Right atrium auricular region (tissue), 2 donors: ENCODE results near the gene PCDHA13. TPM values are rescaled to one million over a fixed set of nuclear protein-coding genes. Genes with fewer than 3 reads are reported as not detected.
"Not testable (repeated sequence)": the region's sequence is repeated elsewhere in the genome, so short reads cannot be mapped to it uniquely, and the experiment has no call there.

ENCODE experiments used
- DNase-seq: peaks from one replicate; pipeline ENCODE4 v3.0.0-alpha.2; 2019; ENCODE audit warnings: low spot score
- H3K27ac ChIP-seq, 2 donors: fragments of 200-600 bp; sonication (generic); 1 replicate in 1 of 2; 2 replicates in 1 of 2; pipeline ENCODE4 v1.5.1; 2016 to 2019
- H3K27me3 ChIP-seq, 2 donors: fragments of 200-600 bp; sonication (generic); one replicate each; pipeline versions ENCODE4 v1.5.1 to v1.6.0; 2017 to 2019
- H3K36me3 ChIP-seq: fragments of 200-600 bp; sonication (generic); one replicate; pipeline ENCODE4 v1.5.1; 2016
- H3K4me1 ChIP-seq, 2 donors: fragments of 200-600 bp; sonication (generic); one replicate each; pipeline versions ENCODE4 v1.5.1 to v1.6.0; 2017 to 2019
- H3K4me3 ChIP-seq, 2 donors: fragments of 200-600 bp; sonication (generic); 1 replicate in 1 of 2; 2 replicates in 1 of 2; pipeline ENCODE4 v1.5.1; 2017 to 2019; ENCODE audit warnings: mild to moderate bottlenecking in 1 of 2, moderate library complexity in 1 of 2
- H3K9me3 ChIP-seq, 2 donors: fragments of 200-600 bp; sonication (generic); one replicate each; pipeline ENCODE4 v1.5.1; 2019
- total RNA-seq, 2 donors: library from RNA; depleted of rRNA; stranded (reverse); fragments of >200 nt; gene quantifications; one replicate each; pipeline ENCODE4 v1.1.0, GENCODE V29; 2016
- TF ChIP-seq, protein P1 (sequence below), 2 donors: fragments of 200-600 bp; sonication (generic); IDR thresholded peaks; one replicate each; pipeline ENCODE4 v1.5.1; 2019; ENCODE audit warnings: antibody characterized with exemption in 2 of 2

PCDHA13 gene
- total RNA-seq, 2 donors from 2014 or later = 0.15 to 0.39 TPM

DNA sequence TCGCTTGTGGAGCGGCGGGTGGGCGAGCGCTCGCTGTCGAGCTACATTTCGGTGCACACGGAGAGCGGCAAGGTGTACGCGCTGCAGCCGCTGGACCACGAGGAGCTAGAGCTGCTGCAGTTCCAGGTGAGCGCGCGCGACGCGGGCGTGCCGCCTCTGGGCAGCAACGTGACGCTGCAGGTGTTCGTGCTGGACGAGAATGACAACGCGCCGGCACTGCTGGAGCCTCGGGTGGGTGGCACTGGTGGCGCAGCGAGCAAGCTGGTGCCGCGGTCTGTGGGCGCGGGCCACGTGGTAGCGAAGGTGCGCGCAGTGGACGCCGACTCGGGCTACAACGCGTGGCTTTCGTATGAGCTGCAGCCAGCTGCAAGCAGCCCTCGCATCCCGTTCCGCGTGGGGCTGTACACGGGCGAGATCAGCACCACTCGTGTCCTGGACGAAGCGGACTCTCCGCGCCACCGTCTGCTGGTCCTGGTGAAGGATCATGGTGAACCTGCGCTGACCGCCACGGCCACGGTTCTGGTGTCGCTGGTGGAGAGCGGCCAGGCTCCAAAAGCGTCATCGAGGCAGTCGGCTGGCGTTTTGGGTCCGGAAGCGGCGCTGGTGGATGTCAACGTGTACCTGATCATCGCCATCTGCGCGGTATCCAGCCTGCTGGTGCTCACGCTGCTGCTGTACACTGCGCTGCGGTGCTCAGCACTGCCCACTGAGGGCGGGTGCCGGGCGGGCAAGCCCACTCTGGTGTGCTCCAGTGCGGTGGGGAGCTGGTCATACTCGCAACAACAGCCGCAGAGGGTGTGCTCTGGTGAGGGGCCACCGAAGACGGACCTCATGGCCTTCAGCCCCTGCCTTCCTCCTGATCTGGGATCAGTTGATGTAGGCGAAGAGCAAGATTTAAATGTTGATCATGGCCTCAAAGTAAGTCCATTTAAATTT is 38.9 kb upstream of the PCDHA13 start:
- Histone ChIP-seq H3K36me3 (no peaks in the 10 kb centered on the region), H3K27ac (no peak overlapping the region), H3K4me3 (no peak overlapping the region), H3K4me1 (no peaks in the 10 kb centered on the region), H3K27me3 (no peaks in the 10 kb centered on the region), H3K9me3 (peaks cover 0 to 24% of the 10 kb centered on the region in 2 donors)
- TF ChIP-seq, protein P1, sequence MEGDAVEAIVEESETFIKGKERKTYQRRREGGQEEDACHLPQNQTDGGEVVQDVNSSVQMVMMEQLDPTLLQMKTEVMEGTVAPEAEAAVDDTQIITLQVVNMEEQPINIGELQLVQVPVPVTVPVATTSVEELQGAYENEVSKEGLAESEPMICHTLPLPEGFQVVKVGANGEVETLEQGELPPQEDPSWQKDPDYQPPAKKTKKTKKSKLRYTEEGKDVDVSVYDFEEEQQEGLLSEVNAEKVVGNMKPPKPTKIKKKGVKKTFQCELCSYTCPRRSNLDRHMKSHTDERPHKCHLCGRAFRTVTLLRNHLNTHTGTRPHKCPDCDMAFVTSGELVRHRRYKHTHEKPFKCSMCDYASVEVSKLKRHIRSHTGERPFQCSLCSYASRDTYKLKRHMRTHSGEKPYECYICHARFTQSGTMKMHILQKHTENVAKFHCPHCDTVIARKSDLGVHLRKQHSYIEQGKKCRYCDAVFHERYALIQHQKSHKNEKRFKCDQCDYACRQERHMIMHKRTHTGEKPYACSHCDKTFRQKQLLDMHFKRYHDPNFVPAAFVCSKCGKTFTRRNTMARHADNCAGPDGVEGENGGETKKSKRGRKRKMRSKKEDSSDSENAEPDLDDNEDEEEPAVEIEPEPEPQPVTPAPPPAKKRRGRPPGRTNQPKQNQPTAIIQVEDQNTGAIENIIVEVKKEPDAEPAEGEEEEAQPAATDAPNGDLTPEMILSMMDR (IDR thresholded peaks at IDR 0.05) = no peak
- DNase-seq = no peak

DNA sequence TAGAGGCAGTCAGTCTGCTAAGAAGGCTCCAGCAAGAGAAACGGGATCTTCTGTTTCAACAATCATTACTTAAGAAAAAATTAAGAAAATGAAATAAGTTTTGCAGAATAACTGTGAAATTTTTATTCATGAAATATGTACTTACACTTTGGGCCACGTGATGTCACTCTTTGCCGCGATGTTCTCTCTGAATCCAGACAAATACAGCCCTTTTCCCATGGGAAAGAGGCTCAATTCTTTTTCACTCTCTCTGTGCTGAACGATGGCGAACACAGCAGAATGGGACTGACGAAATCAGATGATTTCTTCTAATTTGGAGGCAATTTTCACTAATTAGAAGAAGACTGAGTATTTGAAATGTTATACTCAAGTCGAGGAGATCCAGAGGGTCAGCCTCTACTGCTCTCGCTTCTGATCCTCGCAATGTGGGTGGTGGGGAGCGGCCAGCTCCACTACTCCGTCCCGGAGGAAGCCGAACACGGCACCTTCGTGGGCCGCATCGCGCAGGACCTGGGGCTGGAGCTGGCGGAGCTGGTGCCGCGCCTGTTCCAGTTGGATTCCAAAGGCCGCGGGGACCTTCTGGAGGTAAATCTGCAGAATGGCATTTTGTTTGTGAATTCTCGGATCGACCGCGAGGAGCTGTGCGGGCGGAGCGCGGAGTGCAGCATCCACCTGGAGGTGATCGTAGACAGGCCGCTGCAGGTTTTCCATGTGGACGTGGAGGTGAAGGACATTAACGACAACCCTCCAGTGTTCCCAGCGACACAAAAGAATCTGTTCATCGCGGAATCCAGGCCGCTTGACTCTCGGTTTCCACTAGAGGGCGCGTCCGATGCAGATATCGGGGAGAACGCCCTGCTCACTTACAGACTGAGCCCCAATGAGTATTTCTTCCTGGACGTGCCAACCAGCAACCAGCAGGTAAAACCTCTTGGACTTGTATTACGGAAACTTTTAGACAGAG is 33.5 kb upstream of the PCDHA13 start, which contains the start of gene PCDHA9:
TSS of gene PCDHA9 (plus strand) at position 244 of the 964 bp plus-strand sequence. CDS start at position 358, 114 bp downstream.
- H3K36me3 ChIP-seq, H3K27me3 ChIP-seq, H3K27ac ChIP-seq, DNase-seq, H3K4me1 ChIP-seq: not testable (repeated sequence)
- Histone ChIP-seq H3K4me3 (peak within 1 kb of the TSS in 1 of 2 donors; percentile 15), H3K9me3 (peaks cover 0 to 30% of the 10 kb centered on the region in 2 donors)

DNA sequence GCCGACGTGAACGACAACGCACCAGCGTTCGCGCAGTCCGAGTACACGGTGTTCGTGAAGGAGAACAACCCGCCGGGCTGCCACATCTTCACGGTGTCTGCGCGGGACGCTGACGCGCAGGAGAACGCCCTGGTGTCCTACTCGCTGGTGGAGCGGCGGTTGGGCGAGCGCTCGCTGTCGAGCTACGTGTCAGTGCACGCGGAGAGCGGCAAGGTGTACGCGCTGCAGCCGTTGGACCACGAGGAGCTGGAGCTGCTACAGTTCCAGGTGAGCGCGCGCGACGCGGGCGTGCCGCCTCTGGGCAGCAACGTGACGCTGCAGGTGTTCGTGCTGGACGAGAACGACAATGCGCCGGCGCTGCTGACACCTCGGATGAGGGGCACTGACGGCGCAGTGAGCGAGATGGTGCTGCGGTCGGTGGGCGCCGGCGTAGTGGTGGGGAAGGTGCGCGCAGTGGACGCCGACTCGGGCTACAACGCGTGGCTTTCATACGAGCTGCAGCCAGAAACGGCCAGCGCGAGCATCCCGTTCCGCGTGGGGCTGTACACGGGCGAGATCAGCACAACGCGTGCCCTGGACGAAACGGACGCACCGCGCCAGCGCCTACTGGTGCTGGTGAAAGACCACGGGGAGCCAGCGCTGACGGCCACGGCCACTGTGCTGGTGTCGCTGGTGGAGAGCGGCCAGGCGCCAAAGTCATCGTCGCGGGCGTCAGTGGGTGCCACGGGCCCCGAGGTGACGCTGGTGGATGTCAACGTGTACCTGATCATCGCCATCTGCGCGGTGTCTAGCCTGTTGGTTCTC is 31.9 kb upstream of the PCDHA13 start:
- DNase-seq, H3K27me3 ChIP-seq, H3K4me3 ChIP-seq, H3K36me3 ChIP-seq, H3K4me1 ChIP-seq, H3K27ac ChIP-seq: not testable (repeated sequence)
- peaks cover 0 to 23% of the 10 kb centered on the region in 2 donors for H3K9me3 ChIP-seq

DNA sequence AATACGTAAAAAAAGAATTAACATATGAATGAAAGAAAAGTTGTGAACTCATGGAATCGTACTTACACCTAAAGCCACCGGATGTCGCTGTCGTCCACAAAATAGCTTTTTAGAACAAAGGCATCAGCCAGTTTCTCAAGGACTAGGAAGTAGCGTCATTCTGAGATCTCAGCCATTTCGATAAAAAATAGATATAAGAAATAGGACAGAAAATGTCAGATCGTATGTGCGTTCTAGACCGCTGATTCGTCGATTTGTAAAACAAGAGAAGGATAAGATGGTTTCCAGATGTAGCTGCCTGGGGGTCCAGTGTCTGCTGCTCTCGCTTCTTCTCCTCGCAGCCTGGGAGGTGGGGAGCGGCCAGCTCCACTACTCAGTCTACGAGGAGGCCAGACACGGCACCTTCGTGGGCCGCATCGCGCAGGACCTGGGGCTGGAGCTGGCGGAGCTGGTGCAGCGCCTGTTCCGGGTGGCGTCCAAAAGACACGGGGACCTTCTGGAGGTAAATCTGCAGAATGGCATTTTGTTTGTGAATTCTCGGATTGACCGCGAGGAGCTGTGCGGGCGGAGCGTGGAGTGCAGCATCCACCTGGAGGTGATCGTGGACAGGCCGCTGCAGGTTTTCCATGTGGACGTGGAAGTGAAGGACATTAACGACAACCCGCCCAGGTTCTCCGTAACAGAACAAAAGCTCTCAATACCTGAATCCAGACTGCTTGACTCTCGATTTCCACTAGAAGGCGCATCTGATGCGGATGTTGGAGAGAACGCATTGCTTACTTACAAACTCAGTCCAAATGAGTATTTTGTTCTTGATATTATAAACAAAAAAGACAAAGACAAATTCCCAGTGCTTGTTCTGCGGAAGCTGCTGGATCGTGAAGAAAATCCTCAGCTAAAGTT is 25.9 kb upstream of the PCDHA13 start, which contains the start of gene PCDHA10:
TSS of gene PCDHA10 (plus strand) at position 126 of the 903 bp plus-strand sequence. CDS start at position 278, 152 bp downstream.
- peak within 1 kb of the TSS in 1 of 2 donors; percentile 36 for H3K4me3 ChIP-seq
- no peaks in the 10 kb centered on the region for H3K4me1 ChIP-seq
- H3K27ac ChIP-seq = no peak within 1 kb of the TSS
- H3K27me3 ChIP-seq = no peaks in the 10 kb centered on the region
- peaks cover 0 to 19% of the 10 kb centered on the region in 2 donors for H3K9me3 ChIP-seq
- TF ChIP-seq, protein P1 (IDR thresholded peaks at IDR 0.05) = peak in 1 of 2 donors; percentile 45
- DNase-seq = no peak
- no peaks in the 10 kb centered on the region for H3K36me3 ChIP-seq

DNA sequence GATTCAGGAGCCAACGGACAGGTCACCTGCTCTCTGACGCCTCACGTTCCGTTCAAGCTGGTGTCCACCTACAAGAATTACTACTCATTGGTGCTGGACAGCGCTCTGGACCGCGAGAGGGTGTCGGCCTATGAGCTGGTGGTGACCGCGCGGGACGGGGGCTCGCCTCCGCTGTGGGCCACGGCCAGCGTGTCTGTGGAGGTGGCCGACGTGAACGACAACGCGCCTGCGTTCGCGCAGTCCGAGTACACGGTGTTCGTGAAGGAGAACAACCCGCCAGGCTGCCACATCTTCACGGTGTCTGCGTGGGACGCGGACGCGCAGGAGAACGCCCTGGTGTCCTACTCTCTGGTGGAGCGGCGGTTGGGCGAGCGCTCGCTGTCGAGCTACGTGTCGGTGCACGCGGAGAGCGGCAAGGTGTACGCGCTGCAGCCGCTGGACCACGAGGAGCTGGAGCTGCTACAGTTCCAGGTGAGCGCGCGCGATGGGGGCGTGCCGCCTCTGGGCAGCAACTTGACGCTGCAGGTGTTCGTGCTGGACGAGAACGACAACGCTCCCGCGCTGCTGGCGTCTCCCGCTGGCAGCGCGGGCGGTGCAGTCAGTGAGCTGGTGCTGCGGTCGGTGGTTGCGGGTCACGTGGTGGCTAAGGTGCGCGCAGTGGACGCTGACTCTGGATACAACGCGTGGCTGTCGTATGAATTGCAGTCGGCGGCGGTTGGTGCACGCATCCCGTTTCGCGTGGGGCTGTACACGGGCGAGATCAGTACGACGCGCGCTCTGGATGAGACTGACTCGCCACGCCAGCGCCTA is 24.5 kb upstream of the PCDHA13 start:
- Histone ChIP-seq H3K27me3 (no peaks in the 10 kb centered on the region), H3K4me3 (no peak overlapping the region), H3K27ac (no peak overlapping the region), H3K9me3 (peaks cover 0 to 29% of the 10 kb centered on the region in 2 donors), H3K4me1 (no peaks in the 10 kb centered on the region), H3K36me3 (no peaks in the 10 kb centered on the region)
- no peak for DNase-seq
- TF ChIP-seq, protein P1 (IDR thresholded peaks at IDR 0.05) = no peak
